KMS-11 (cell line): ENCODE measurements around the gene SLC66A2.

Experiments
- H2AFZ ChIP-seq: fragments of 200-600 bp; sonication (generic); 2 replicates; pipeline ENCODE4 v1.6.1; 2016; ENCODE audit warnings: antibody characterized with exemption, mixed run types, low read depth
- H3K27ac ChIP-seq: fragments of 200-600 bp; sonication (generic); 2 replicates; pipeline ENCODE4 v1.6.1; 2016; ENCODE audit warnings: mild to moderate bottlenecking, mixed run types
- H3K27me3 ChIP-seq: fragments of 200-600 bp; sonication (generic); 2 replicates; pipeline ENCODE4 v1.6.1; 2017; ENCODE audit warnings: mild to moderate bottlenecking, low read depth, mixed run types, moderate library complexity; ENCODE audit not compliant: insufficient read depth
- H3K36me3 ChIP-seq: fragments of 200-600 bp; sonication (generic); 2 replicates; pipeline ENCODE4 v1.6.1; 2017; ENCODE audit warnings: mild to moderate bottlenecking, mixed run types; ENCODE audit not compliant: insufficient read depth
- H3K4me1 ChIP-seq: fragments of 200-600 bp; sonication (generic); 2 replicates; pipeline ENCODE4 v1.6.1; 2016; ENCODE audit warnings: mild to moderate bottlenecking, low read depth, mixed run types; ENCODE audit not compliant: poor library complexity, severe bottlenecking
- H3K4me2 ChIP-seq: fragments of 200-600 bp; sonication (generic); 2 replicates; pipeline ENCODE4 v1.7.0; 2016; ENCODE audit warnings: mild to moderate bottlenecking, mixed run types
- H3K4me3 ChIP-seq: fragments of 200-600 bp; sonication (generic); IDR thresholded peaks from 2 replicates; pipeline ENCODE4 v1.6.1; 2017; ENCODE audit warnings: low read depth, low read length, mixed read lengths; ENCODE audit not compliant: insufficient read depth
- H3K79me2 ChIP-seq: fragments of 200-600 bp; sonication (generic); 2 replicates; pipeline ENCODE4 v1.6.1; 2016; ENCODE audit warnings: low read depth, mixed run types; ENCODE audit not compliant: insufficient read depth
- H3K9ac ChIP-seq: fragments of 200-600 bp; sonication (generic); 2 replicates; pipeline ENCODE4 v1.6.1; 2016; ENCODE audit warnings: mild to moderate bottlenecking, mixed run types
- H4K20me1 ChIP-seq: fragments of 200-600 bp; sonication (generic); 2 replicates; pipeline ENCODE4 v1.6.1; 2016; ENCODE audit warnings: mild to moderate bottlenecking, mixed run types; ENCODE audit not compliant: insufficient read depth
- TF ChIP-seq, protein P1 (sequence below): fragments of 200-600 bp; sonication (generic); conservative IDR thresholded peaks from 2 replicates; pipeline ENCODE4 v1.6.1; 2017; ENCODE audit warnings: low read depth, mild to moderate bottlenecking, antibody characterized with exemption, low read length, moderate library complexity, mixed read lengths

The SLC66A2 gene

DNA sequence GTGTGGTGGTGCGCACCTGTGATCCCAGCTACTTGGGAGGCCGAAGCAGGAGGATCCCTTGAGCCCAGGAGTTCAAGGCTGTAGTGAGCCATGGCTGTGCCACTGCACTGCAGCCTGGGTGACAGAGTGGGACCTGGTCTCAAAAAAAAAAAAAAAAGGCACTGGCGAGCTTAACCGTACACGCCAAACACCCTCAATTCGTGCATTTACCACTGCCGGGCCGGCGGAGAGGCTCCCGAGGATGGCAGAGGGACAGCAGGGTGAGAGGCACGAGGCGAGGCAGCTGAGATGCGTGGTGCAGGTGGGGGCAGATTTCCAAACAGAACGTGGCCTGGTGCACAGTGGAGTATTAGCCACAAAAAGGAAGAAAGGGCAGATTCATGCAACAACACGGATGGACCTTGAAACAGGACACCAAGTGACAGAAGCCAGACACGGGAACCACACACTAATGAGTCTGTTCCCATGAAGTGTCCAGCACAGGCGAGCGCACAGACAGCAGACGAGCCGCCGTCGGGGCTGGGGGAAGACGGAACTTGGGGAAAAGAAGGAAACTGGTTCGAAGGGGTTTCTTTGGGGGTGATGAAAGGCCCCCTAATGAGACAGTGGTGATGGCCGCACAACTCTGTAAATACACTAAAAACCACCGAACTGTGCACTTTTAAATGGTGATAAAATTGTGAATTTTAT, 27.4 kb downstream of the SLC66A2 start:
- Histone ChIP-seq H3K27ac (no peak overlapping the region), H3K9ac (no peak overlapping the region), H3K4me3 (no peak overlapping the region), H4K20me1 (no peaks in the 10 kb centered on the region), H3K36me3 (no peaks in the 10 kb centered on the region; the same call in 1 of the 2 replicates), H3K27me3 (no peaks in the 10 kb centered on the region), H3K4me1 (no peaks in the 10 kb centered on the region), H3K4me2 (no peak overlapping the region), H3K79me2 (no peaks in the 10 kb centered on the region; the same call in 1 of the 2 replicates), H2AFZ (no peak overlapping the region)
- TF ChIP-seq, protein P1, sequence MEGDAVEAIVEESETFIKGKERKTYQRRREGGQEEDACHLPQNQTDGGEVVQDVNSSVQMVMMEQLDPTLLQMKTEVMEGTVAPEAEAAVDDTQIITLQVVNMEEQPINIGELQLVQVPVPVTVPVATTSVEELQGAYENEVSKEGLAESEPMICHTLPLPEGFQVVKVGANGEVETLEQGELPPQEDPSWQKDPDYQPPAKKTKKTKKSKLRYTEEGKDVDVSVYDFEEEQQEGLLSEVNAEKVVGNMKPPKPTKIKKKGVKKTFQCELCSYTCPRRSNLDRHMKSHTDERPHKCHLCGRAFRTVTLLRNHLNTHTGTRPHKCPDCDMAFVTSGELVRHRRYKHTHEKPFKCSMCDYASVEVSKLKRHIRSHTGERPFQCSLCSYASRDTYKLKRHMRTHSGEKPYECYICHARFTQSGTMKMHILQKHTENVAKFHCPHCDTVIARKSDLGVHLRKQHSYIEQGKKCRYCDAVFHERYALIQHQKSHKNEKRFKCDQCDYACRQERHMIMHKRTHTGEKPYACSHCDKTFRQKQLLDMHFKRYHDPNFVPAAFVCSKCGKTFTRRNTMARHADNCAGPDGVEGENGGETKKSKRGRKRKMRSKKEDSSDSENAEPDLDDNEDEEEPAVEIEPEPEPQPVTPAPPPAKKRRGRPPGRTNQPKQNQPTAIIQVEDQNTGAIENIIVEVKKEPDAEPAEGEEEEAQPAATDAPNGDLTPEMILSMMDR, result no peak

GRCh38 chr18:79922971-79923411, 28.5 kb downstream of the SLC66A2 start:
- Histone ChIP-seq H3K27me3 (no peaks in the 10 kb centered on the region), H3K79me2 (no peaks in the 10 kb centered on the region; the same call in 1 of the 2 replicates), H3K36me3 (no peaks in the 10 kb centered on the region; the same call in 1 of the 2 replicates), H4K20me1 (no peaks in the 10 kb centered on the region), H2AFZ (no peak overlapping the region), H3K4me2 (no peak overlapping the region), H3K9ac (no peak overlapping the region), H3K27ac (no peak overlapping the region), H3K4me3 (no peak overlapping the region), H3K4me1 (no peaks in the 10 kb centered on the region)
- TF ChIP-seq, protein P1, result no peak

GRCh38 chr18:79921984-79922965, 29.2 kb downstream of the SLC66A2 start:
- Histone ChIP-seq H3K4me2 (no peak overlapping the region), H4K20me1 (no peaks in the 10 kb centered on the region), H3K27ac (no peak overlapping the region), H2AFZ (no peak overlapping the region), H3K9ac (no peak overlapping the region), H3K4me1 (no peaks in the 10 kb centered on the region), H3K4me3 (no peak overlapping the region), H3K79me2 (no peaks in the 10 kb centered on the region; the same call in 1 of the 2 replicates), H3K36me3 (no peaks in the 10 kb centered on the region; the same call in 1 of the 2 replicates), H3K27me3 (no peaks in the 10 kb centered on the region)
- TF ChIP-seq, protein P1, result no peak

GRCh38 chr18:79919089-79919488, 32.4 kb downstream of the SLC66A2 start:
- Histone ChIP-seq H2AFZ (no peak overlapping the region), H3K36me3 (no peaks in the 10 kb centered on the region; the same call in 1 of the 2 replicates), H3K27ac (no peak overlapping the region), H4K20me1 (no peaks in the 10 kb centered on the region), H3K79me2 (no peaks in the 10 kb centered on the region), H3K27me3 (no peaks in the 10 kb centered on the region), H3K4me2 (no peak overlapping the region), H3K4me3 (no peak overlapping the region), H3K9ac (no peak overlapping the region), H3K4me1 (no peaks in the 10 kb centered on the region)
- TF ChIP-seq, protein P1, result no peak
